CD4-positive, alpha-beta T cell treated with Interferon gamma for 1 hour (primary cell): ENCODE measurements around the gene EYA3.
A peak's percentile ranks its signal among the peaks of the same experiment; 100 is the strongest.

Source experiments
- DNase-seq: peaks from one replicate; pipeline ENCODE4 v3.0.0-alpha.2; 2020

Gene EYA3

DNA sequence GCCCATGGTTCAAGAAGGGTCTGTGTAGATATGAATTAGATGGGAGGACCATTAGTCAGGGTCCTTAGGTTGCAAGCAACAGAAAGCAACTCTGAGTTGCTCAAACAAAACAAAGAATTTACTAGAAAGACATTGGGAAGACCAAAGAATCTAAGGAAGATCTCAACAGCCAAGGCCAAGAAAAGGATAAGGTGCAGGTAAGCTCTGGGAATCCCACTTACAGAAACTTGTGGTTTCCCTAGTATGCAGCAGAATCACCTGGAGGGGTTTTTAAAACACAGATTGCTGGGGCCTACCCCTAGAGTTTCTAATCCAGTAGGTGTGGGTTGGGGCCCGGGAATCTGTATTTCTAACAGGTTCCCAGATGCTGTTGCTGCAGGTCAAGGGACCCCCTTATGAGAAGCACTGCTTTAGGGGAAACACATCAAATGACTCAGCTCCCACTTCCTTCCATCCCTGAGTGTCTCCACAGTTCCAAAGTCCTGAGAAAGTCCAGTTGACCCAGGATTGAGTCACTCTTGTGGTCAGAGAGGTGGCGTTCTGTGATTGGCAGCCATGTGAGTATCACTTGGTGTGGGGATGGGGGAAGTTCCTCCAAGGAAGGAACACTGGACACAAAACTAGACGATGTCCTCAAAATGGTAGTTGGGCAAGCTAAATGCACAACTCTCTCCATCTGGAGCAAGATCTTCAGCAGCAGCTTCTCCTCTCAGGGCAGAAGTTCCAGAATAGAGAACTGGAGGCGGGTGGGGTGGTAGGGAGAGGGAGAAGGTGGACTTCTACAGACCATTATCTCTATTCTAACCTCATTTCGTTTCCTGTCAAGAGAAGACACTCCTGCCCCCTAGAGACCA is 24.2 kb upstream of the EYA3 start:
- peak; percentile 82 for DNase-seq

DNA sequence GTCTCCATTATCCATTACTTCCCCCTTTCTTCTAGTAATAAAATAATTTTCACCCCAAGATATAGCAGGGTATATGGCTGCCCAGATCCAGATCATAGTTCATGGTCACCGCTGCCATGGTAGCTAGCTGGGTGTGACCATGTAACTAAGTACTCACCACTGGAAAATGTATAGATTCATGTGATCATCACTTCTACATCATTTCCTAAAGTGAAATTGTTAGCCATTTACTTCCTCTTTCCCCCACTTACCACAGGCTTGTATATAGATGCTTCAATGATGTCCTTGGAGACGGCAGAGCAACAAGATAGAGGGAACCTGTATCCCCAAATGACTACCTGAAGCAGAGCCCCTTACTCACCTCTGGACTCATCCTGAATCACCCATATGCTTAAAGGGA is 22.7 kb upstream of the EYA3 start:
- DNase-seq, result peak; percentile 75

DNA sequence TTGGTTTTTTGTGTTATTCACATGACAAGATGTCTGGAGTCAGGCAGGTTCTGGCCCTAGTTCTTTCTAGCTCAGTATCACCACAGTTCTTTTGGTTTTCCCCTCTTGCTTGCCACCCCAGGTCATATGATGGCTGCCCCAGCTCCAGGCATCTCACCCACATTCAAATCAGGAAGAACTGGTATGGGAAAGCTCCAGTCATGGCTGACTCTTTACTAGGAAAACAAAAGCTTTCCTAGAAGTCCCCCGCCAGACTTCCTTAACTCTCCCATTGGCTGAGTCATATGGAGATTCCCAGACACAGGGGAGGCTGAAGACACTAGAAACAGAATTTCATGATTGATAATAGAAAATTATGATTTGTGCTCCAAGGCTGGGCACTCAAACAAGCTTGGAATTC is 22.1 kb upstream of the EYA3 start:
- DNase-seq, result peak; percentile 26

DNA sequence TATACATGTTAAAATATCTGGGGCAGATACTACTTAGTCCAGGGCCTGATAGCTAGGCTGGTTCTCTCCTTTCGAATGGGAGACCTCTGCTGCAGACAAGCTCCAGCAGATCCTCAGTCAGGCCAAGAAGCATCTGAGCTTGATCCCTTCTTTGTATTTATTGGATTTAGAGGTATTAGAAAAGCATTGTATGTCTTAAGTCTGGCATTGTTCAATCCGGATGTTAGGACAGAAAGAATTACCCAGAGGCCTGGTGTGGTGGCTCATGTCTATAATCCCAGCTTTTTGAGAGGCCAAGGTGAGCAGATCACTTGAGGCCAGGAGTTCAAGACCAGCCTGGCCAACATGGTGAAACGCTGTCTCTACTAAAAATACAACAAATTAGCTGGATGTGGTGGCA is 21.2 kb upstream of the EYA3 start:
- no peak for DNase-seq

DNA sequence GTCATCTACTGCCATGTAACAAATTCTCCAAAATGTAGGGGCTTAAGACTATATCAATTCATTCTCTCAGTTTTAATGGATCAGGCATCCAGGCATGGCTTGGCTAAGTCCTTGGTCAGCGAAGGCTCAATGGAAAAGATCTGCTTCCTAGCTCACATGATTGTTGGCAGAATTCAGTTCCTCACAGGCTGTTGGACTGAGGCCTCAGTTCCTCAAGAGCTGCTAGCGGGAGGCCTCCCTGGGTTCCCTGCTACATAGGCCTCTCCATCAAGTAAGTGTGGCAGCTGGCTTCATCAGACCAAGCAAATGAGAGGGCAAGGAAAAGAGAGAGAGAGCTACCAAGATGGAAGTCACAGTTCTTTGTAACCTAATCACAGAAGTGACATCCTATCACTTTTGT is 19.6 kb upstream of the EYA3 start:
- DNase-seq, result no peak

DNA sequence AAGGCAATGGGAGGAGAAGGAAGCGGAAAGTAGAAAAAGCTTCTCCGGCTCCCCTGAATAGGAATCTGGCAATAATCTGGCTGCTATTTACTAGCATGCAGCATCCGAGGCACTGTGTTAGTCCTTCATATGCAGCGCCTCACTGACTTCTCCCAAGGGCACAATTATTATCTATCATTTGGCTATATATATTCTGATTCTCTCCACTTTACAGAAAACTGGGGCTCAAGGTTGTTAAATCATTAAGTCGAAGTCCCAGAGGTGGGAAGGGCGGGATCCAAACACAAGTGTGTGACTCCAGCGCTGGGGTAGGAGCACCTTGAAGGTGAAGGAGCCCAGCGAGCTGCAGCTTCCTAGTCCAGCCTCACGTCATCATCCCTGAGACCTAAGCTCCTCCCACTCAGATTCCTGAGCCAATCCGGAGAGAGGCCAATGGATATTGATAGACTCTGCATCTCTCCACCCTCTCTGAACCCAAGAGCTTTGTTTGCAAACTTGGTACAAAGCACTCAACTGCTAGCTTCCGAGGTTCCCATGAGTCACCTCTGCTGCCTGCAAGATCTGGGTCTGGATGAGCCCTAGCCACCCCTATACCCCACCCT is 16.6 kb upstream of the EYA3 start:
- no peak for DNase-seq

DNA sequence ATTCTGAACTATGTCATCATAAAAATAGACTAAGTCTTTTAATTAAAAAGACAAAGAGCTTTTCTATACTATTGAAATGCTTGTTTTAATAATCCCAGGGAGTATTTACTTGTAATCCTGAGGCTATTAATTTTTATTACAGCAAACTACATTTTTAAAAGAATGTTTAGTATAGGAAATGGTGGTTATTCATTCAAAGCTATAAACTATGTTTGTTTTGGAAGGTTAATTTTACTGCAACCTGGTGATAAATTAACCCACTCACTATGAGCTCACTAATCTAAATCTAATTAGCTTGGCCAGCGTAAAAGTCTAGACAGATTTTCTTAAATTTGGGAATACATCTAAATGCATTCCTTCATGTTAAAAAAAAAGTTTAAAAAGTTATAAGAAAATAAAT is 13.8 kb upstream of the EYA3 start:
- no peak for DNase-seq

DNA sequence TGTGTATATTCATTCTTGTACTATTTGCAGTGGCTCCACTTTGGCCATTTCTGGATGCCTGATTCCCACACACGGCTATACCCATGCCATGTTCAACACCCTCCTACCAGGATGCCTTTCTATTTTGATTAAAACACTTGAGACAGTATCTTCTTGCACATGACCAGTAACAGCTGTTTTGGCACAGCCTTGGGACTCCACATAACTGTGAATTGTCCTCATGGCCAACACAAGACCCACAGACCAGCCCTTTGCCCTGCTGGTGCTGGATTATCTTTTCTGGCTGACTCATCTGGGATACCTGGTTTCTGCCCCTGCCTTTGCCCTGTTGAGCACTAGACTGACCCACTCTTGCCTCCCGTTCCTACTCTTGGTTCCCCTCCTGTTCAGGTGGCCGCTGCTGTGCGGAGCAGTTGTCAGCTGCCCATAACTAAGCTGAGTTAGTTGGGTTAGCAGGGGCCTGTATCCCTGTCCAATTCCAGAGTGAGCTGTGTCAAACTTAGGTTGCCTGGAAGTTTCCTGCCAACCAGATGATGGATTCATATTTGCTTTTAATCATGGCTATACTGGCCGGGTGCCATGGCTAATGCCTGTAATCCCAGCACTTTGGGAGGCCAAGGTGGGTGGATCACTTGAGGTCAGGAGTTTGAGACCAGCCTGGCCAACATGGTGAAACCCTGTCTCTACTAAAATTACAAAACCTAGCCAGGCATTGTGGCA is 10.8 kb upstream of the EYA3 start:
- no peak for DNase-seq

DNA sequence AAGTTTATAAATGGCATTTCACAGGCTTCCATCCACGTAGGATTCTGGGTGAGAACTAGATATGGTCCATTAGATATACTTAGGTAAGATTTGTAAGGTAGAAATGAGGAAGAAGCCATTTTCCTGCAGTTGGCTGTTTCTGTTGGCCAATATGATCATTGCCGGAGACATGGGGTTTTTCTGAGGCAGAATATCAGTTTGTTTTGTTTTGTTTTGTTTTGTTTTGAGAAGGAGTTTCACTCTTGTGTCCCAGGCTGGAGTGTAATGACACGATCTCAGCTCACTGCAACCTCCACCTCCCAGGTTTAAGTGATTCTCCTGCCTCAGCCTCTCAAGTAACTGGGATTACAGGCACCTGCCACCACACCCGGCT is 8.7 kb upstream of the EYA3 start:
- no peak for DNase-seq

DNA sequence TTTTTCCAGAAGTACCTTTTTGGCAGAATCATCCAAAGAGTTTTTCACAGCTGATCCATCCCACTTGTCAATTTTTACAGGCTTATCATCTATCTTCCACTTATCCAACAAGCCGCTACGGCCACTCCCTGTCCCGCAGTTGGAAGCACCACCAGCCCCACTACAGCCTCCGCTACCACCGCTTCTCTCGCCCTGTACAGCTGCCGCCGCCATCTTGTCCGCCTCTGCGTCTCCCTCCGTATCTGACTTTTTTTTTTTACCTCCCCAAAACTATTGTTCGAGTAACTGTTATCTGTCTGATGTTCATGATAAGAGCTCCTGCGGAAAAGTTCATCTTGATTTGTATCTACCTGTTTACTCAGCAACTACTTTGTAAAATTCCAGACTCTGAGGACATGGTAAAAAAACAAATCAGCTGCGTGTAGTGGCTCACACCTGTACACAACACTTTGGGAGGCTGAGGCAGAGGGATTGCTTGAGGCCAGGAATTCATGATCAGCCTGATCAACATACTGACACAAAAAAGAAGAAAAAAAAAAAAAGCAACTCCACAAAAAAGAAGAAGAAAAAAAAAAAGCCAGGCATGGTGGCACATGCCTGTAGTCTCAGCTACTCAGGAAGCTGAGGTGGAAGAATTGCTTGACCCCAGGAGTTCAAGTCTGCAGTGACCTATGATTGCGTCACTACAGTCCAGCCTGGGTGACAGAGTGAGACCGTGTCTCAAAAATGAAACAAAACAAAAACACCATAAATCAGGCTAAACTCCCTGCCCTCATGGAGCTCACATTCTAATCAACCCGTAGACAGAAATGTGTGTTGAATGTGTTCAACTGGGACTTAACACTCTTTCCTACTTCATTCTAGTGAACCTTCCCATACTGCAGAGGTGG is 8.0 kb upstream of the EYA3 start:
- no peak for DNase-seq

DNA sequence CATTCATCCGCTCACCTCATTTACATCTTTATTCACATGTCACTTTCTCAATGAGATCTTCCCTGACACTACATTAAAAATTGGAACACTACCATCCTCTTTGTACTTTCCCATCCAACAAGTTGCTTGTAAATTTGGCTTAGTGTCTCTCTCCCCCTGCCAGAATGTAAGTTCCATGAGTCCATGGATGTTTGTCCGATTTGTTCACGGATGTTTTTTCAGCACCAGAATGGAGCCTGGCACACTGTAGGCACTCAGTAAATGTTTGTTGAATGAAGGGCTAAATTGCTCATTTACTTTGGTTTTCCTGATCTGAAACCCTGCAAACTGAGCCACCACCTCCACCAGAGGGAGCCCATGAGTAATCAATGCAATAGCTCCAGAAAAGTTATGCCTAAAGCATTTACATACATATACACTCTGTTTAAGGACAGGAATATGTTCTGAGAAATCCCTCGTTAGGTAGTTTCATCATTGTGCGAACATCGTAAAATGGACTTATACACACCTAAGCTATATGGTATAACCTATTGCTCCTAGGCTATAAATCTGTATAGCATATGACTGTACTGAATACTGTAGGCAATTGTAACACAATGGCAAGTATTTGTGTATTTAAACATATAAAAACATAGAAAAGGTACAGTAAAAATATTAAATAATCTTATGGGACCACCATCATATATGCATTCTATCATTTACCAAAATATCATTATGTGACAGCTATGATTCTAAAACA is 2.8 kb upstream of the EYA3 start:
- DNase-seq, result peak; percentile 66

DNA sequence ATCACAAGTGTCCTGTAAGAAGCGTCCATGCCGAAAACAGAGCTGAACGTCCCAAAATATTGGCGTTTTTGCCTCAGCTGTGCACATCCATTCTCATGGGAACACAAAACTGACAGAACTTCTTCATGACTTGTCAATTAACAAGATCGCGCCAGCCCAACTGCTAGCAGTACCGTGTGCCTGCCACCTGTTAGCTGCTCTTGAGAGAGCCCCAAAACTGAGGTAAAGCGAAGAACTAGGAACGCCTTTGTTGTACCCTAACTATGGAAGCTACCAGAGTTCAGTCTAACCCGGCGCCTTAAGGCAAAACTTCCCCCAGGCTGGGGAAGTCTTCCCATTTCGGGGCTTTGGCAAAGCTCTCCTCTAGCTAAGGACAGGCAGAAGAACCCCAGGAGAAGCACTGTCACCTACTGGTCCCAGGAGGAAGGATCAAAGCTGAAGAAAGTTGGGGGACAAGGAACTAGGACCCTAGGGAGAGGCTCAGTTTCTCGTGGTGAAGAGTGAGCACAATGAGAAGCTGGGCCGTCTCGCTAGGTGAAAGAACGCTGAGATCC is 719 bp downstream of the EYA3 start:
- DNase-seq, result peak; percentile 24

DNA sequence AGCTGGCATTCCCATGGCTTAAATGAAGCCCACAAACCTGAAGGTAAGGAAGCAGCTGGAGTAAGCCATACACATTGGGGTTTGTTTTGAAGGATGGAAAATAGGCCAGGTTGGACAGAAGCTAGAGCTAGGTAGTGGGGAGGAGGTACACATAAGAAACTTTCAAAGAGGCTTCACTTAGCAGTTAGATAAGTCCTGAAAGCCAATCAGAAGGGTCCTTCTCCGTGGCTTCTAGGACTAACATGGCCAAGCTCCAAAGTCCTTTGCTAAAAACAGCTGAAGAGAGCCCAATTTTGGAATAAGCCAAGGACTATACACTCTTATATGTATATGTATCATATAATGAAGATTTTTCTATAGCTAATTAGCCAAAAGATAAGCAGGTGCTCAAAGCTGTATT is 1.8 kb downstream of the EYA3 start:
- DNase-seq, result no peak

DNA sequence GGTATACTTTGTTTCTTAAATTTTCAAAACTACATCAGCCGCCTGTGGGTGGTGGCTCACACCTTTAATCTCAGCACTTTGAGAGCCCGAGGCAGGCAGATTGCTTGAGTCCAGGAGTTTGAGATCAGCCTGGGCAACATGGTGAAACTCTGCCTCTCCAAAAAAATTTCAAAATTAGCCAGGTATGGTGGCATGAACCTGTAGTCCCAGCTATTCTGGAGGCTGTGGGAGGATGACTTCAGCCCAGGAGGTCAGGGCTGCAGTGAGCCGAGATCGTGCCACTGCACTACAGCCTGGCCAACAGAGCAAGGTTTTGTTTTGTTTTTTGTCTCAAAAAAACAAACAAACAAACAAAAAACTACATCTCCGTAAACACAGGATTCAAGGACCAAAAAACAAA is 3.3 kb downstream of the EYA3 start:
- no peak for DNase-seq

DNA sequence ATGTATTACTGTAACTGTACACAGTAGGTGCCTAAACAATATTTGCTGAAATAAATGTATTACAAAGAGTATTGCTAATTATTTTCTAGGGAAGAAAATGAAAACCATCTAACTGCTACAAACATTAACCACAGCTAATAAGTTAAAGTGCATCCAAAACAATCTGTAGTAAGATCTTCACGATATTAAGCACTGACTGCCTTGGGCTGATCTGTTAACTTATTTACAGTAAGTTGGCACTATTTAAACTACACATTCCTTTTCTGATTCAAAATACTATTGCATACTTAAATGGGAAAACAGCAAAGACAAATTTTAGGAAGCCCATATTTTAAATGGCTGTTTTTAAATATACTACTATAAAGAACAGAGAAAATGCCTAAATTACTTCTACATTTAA is 4.5 kb downstream of the EYA3 start:
- no peak for DNase-seq

DNA sequence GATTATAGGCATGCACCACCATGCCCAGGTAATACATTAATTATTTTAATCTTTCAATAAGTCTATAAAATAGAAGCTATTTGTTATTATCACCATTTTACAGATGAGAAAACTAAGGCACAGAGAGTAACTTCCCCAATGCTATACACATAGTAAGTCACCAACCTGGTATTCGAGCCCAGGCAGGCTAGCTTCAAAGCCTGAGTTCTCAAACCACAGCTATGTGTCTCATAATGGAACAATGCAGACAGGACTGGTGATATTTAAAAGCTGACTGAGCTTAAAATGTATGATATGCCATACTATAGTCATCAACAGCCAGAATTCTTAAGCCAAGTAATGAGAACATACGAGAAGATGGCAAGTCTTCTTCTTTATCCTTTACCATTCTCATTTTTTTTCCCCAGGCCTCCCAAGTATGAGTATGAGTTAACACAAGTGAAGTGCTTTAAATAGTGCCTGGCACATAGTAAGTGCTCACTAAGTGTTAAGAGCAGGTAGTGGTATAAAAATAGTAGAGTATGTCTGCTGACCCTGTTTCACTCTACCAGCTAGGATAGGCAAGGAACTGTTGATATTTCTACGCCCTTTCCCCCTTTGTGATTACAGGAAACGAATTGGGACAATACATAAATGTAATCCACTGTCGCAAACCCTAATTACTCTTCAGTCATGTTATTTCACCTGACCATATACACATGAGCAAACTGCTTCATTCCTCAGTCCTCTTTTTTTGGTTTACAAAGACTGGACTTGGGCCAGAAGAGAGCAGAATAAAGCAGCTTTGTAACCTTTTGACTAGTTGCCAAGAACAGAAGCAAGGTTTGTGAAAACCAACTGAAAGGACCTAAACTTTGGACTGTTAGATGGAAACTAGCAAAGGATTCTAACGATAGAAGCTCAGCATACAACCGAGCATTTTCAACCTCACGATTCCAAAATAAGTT is 9.5 kb downstream of the EYA3 start:
- no peak for DNase-seq

DNA sequence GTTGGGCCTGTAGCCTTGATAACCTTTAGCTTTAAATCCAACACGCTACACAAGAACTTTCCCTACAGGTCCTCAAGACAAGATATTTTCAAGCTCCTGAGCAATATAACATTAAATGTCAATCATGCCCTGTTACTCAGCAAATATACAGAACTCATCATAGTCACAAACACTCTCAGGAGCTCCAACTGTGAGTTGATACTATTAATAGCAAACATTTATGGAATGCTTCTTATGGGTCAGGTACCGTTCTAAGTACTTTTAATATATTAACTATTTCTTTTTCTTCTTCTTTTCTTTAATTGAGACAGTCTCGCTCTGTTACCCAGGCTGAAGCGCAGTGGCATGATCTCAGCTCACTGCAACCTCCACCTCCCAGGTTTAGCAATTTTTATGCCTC is 10.1 kb downstream of the EYA3 start:
- DNase-seq, result no peak

DNA sequence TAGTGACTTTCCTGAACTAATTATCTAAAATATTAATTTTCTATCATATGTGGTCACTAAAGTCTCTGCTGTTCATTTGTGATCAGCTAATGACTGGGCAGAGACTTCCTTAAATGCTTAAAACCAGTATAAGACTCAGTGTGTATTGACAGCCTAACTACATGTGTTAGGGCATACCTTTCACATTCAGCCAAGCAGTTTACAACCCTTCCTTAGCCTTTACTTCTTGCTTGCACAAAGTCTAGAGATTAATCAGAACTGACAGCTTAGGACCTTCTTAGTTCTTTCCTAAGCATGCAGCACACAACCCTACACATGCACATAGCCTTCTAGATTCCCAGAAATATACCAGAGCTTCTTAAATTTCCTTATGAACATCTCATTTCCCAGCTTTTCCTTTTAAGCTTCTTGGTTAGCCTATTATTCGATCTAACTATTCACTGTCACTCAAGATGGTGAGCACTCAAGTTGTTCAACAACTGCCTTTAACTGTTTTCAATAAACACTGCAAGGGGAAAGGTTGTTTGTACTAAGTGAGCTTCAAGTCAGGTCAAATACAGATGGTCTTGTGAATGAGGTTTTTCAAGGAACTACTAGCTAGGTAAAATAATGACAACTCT is 13.4 kb downstream of the EYA3 start:
- no peak for DNase-seq

DNA sequence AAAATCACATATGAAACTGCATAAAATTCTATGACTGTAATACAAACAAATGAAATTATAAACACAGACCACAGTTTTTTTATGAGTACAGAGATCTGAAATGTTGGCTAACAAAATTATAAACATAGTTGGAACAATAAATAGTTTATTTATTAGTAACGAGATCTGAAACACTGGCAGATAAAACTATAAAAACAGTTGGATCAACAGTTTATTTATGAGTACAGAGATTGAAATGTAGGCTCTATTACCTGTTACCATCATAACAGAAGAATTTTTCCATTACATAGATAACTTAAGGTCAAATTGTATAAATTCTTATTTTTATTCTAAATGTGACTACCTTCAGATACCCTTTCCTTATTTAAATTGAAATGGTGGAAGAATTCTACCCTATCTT is 14.5 kb downstream of the EYA3 start:
- DNase-seq, result no peak

DNA sequence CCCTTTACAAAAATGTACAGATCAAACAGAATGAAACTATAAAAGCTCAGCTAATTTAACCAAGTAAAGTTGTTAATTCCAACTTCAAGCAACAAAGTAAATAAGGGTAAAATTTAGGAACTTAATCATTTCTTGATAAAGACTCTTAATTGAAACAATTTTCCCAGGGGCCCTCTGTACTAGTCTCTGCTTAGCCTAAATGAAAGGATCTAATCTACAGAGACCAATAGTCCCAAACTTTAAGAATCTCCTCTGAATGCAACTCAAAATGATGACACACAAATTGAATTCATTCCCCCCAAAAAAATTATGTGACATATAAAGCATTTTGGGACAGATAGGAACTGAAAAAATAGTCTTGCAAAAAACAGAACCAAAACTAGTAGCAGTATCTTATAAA is 16.6 kb downstream of the EYA3 start:
- DNase-seq, result no peak
